ENCODE measurements around the gene CNTD1.

CNTD1 gene

GRCh38 chr17:42784811-42785592 lies 13.7 kb upstream of the CNTD1 start:
- TF ChIP-seq CTCF (conservative IDR thresholded peaks at IDR 0.05): no peak
- no peak overlapping the region for H3K27ac ChIP-seq

- no peak overlapping the region for H3K27ac ChIP-seq
- no peak for TF ChIP-seq CTCF (conservative IDR thresholded peaks at IDR 0.05)
Observed at GRCh38 chr17:42787266-42787665, 11.4 kb upstream of the CNTD1 start.

GRCh38 chr17:42791948-42792347 lies 6.7 kb upstream of the CNTD1 start:
- no peak for TF ChIP-seq CTCF (conservative IDR thresholded peaks at IDR 0.05)
- no peak overlapping the region for H3K27ac ChIP-seq

GRCh38 chr17:42792545-42792944 lies 6.1 kb upstream of the CNTD1 start:
- no peak for TF ChIP-seq CTCF (conservative IDR thresholded peaks at IDR 0.05)
- no peak overlapping the region for H3K27ac ChIP-seq

GRCh38 chr17:42795061-42795460 lies 3.6 kb upstream of the CNTD1 start:
- TF ChIP-seq CTCF (conservative IDR thresholded peaks at IDR 0.05): no peak
- H3K27ac ChIP-seq: no peak overlapping the region

GRCh38 chr17:42795465-42795864 lies 3.2 kb upstream of the CNTD1 start:
- TF ChIP-seq CTCF (conservative IDR thresholded peaks at IDR 0.05): no peak
- H3K27ac ChIP-seq: no peak overlapping the region

GRCh38 chr17:42796066-42796758 lies 2.4 kb upstream of the CNTD1 start:
- H3K27ac ChIP-seq: no peak overlapping the region
- no peak for TF ChIP-seq CTCF (conservative IDR thresholded peaks at IDR 0.05)

Data from VCaP (cell line).